ENCODE measurements around the gene SIGLEC7.

SIGLEC7 gene

DNA sequence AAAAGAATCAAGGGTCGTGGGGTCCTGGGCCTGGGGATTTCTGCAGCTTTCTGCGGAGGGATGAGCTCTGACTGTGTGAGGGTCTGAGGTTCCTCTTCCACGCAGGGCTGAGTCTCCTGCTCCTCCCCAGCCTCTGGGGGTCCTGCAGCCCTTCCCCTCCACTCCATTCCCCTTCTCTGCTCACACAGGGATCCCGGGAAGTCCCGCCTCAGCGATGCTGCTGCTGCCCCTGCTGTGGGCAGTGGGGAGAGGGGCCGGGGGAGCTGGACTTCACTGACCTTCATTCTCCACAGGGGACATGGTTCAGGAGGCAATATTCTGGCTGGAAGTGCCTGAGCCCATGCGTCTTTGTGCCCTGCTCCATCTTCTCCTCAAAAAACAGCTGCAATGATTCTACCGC lies 56.5 kb downstream of the SIGLEC7 start:
- Histone ChIP-seq H3K27me3 (ENCODE audit: control insufficient read depth, insufficient read depth, low read length, poor library complexity, severe bottlenecking) (no peaks in the 10 kb centered on the region), H3K4me1 (ENCODE audit: control insufficient read depth, insufficient read depth, low read length) (no peaks in the 10 kb centered on the region), H3K9me3 (ENCODE audit: control insufficient read depth, low read length) (no peaks in the 10 kb centered on the region), H3K36me3 (ENCODE audit: control insufficient read depth, insufficient read depth, low read length) (no peaks in the 10 kb centered on the region), H3K27ac (ENCODE audit: insufficient read depth, low read depth, low read length, poor library complexity, severe bottlenecking) (no peak overlapping the region), H3K4me3 (ENCODE audit: insufficient read depth, low read depth, low read length) (no peak overlapping the region)
- 82 to 84% methylated on average over 9 of the region's 9 CpGs for WGBS, 2 experiments

DNA sequence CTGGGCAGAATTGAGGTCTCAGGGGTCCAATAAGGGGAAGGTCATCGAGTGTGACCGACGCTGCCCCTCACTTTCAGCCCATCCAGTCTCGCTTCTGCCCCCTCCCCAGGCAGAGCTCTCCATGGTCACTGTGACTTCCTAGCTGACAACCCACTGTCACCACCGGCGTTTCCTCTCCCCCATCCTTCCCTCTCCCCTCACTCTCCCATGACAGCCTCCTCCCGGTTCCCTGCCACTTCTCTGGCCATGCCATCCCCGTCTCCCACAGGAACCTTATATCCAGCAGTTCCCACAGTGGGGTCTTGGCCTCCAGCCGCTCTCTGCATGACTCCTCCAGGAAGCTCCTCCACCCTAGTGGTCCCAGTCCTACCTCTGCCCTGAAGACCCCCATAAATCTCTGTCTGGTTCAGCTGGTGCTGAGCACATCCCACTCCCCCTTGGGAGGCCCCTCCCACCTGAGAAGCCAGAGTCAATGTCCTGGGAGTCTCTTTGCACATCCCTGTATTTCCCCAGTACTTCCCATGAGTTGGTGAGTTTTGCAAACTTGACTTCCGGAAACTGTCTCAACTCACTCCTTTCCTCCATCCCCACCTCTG lies 58.1 kb downstream of the SIGLEC7 start:
- 86 to 87% methylated on average over 10 of the region's 10 CpGs for WGBS, 2 experiments
- Histone ChIP-seq H3K9me3 (ENCODE audit: control insufficient read depth, low read length) (no peaks in the 10 kb centered on the region), H3K4me1 (ENCODE audit: control insufficient read depth, insufficient read depth, low read length) (no peaks in the 10 kb centered on the region), H3K27ac (ENCODE audit: insufficient read depth, low read depth, low read length, poor library complexity, severe bottlenecking) (no peak overlapping the region), H3K27me3 (ENCODE audit: control insufficient read depth, insufficient read depth, low read length, poor library complexity, severe bottlenecking) (no peaks in the 10 kb centered on the region), H3K4me3 (ENCODE audit: insufficient read depth, low read depth, low read length) (no peak overlapping the region), H3K36me3 (ENCODE audit: control insufficient read depth, insufficient read depth, low read length) (no peaks in the 10 kb centered on the region)

DNA sequence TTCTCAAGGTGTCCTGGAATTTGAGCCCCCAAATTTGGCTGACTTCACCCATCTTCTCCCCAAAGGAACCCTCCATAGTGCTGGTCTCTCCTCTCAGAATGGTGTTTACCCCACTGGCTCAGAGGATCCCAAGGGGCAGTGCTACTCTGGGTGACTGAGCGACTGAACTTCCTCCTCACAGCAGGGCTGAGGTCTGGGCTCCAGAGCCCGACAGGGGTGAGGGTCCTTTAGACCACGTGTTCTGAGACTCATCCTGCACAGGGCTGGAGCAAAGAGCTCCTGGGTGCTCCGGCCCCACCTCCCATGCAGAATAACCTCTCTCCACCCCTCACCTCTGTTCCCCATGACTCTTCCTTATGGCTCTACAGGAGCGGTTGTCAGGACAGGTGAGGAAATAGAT lies 59.6 kb downstream of the SIGLEC7 start:
- H3K27ac ChIP-seq (ENCODE audit: insufficient read depth, low read depth, low read length, poor library complexity, severe bottlenecking), result no peak overlapping the region
- no peaks in the 10 kb centered on the region for H3K9me3 ChIP-seq (ENCODE audit: control insufficient read depth, low read length)
- 63 to 89% methylated on average over 4 to 5 of the region's 5 CpGs for WGBS, 2 experiments
- no peaks in the 10 kb centered on the region for H3K36me3 ChIP-seq (ENCODE audit: control insufficient read depth, insufficient read depth, low read length)
- no peak overlapping the region for H3K4me3 ChIP-seq (ENCODE audit: insufficient read depth, low read depth, low read length)
- no peaks in the 10 kb centered on the region for H3K27me3 ChIP-seq (ENCODE audit: control insufficient read depth, insufficient read depth, low read length, poor library complexity, severe bottlenecking)
- no peaks in the 10 kb centered on the region for H3K4me1 ChIP-seq (ENCODE audit: control insufficient read depth, insufficient read depth, low read length)
